ENCODE measurements around the gene WDR37.

WDR37 gene

DNA sequence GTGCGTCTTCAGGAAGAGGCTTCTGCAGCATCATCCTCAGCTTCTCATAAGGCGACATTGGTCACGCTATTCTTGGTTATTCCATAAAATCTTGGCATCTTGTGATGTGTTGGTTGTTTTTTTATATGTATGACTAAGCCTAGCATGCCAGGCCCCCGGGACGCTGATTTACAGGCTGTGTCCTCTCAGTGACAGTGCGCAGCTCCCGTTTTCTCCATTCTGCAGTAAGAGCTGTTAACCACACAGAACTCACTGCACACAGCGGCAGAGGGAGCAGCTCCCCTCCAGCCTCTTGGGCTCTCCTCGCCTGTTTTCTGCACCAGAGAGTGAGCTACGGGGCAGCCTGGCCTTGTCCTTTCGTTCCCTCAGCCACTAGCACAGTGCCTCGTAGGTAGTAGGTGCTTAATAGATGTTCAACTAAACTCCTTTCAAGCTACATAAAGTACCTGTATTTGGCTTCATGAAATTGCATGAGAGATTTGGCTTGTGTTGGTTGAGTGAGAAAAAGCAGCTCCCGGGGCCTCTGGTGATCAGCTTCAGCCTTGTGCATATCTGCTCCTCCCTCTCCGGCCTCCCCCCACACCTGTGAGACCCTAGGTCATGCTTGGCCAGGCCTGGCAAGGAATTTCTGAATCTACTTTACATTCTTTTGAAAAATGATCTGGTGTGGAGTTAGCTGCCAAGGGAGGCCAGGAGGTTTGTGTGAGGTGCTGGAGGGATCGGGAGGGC, 116.2 kb downstream of the WDR37 start:
- no peak for DNase-seq

DNA sequence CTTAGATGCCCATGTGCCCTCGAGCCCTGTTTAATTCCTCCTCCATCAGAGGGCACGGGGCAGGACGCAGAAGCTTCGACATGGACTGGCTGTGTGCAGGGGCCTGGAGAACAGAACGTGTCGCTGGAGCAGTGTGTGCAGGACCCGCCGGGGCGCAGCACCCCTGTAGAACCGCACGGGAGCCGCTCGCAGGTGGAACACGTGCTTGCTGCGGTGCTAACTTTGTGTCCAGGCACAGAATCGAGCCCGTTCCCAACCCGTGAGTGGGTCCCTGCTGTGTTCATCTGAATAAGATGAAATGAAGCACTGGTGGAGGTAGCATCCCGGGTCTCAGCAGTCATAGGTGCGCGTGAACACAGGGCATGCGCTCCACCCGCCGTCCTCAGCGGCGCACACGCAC, 116.9 kb downstream of the WDR37 start:
- DNase-seq: no peak

DNA sequence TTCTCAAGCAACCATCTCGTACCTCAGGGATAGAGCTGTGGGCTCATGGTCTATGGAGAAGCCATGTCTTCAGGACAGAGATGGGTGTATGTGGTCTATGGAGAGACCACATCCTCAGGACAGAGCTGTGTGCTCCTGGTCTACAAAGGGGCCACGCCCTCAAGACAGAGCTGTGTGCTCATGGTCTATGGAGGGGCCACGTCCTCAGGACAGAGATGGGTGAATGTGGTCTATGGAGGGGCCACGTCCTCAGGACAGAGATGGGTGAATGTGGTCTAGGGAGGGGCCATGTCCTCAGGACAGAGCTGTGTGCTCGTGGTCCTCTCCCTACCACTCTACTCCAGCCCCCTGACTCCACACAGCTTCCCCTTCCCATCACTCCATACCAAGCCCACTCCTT, 117.8 kb downstream of the WDR37 start:
- no peak for DNase-seq

DNA sequence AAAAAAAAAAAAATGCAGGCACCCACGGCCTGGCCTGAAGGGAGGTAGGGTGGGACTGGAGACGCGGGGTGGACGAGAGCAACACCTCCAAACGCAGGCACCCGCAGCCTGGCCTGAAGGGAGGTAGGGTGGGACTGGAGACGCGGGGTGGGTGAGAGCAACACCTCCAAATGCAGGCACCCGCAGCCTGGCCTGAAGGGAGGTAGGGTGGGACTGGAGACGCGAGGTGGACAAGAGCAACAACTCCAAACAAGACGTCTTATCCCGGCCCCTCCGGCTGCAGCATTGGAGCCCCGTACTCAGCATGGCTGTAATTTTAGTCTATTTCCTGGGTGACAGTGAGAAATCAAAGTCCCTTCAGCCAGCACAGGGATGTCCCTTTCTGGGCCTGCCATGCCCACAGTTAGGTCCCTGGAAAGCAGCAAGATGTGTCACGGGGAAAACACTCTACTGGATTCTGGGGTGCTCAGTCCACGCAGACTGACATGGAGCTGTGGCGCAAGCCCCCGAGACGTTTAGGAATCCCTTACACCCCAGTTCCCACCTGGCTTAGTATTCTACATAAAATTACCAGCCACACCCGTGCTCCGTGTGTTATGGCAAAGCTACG, 119.9 kb downstream of the WDR37 start:
- no peak for DNase-seq

DNA sequence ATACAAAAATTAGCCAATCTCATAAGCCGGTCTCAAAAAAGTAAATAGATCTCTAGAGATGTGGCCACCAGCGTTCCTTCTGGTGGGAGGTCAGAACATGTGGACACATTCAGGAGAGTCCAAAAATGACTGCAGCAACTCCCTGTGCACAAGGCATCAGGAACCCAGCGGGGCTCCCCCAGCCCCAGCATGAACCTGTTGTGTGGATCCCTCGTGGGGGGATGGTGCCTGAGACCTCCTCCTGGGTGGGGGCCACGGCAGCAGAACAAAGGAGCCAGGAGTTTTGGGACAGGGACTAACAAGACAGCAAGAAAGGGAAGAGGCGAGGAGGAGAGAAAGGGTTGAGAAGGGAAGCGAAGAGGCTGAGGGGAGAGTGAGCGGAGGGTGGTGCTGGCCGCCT, 121.8 kb downstream of the WDR37 start:
- no peak for DNase-seq

DNA sequence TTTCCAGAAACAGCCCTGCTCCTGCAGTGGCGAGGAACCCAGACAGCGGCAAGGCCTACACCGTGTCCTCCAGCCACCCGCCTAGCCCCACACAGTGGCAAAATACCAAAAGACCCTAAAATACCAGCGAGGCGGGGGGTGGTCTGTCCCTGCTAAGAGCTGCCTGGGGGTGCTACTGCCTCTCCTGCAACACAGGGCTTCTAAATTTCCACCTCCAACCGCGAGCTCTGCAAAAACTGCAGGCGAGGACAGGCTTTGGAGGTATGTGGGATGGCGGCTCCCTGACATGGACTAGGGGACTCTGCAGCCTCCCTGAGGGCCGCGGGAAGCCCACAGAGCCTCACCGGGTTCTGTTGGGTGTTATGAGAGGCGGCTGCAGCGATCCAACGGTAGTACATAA, 122.3 kb downstream of the WDR37 start:
- DNase-seq: no peak

DNA sequence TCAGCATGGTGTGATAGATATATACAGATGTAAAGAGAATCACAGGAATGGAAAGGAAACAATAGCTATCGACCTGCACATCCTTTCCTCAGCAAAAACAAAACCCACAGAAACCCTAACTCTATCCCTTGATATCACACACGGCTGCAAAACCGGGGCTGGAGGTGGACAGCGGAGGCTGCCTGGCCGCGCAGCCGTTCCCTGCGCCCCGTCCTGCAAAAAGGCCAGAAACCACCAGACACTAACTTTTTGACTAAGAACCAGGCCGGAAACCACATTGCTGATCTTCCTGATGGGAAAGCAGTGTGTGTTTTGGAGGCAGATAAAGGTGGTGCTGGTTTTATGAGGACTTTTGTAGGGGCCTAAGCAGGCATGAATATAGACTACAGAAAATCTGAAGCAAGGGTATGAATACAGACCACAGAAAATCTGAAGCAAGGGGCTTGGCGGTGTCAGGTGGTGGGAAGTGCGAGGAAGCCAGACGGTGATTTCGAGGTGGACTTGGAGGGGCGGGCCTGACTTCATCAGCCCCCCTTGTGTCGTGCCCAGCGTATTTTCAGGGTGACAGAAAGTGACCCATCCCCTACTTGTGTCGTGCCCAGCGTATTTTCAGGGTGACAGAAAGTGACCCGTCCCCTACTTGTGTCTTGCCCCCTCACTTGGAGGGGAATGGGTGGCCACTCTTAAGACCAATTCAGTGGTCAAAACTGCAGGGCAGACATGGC, 123.3 kb downstream of the WDR37 start:
- no peak for DNase-seq

DNA sequence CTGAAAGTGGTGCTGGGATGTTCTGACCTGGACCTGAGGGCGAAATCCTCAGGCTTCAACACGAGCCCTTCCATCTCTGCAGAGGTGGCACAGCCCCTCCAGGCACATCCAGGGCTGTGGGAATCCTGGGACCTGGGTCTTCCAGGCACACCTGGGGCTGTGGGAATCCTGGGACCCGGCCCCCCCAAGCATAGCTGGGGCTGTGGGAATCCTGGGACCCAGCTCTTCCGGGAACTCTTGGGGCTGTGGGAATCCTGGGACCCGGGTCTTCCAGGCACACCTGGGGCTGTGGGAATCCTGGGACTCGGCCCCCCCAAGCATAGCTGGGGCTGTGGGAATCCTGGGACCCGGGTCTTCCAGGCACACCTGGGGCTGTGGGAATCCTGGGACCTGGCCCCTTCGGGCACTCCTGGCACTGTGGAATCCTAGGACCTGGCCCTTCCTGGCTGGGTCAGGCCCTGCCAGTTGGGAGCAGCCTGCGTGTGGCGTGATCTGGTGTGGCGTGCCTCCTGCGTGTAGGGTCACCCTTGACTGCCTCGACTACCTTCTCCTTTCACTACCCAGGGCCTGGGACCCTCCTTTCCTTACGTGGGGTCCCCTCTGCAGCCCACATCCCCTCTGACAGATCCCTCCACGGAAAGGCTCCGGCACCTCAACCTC, 124.0 kb downstream of the WDR37 start:
- DNase-seq: no peak

DNA sequence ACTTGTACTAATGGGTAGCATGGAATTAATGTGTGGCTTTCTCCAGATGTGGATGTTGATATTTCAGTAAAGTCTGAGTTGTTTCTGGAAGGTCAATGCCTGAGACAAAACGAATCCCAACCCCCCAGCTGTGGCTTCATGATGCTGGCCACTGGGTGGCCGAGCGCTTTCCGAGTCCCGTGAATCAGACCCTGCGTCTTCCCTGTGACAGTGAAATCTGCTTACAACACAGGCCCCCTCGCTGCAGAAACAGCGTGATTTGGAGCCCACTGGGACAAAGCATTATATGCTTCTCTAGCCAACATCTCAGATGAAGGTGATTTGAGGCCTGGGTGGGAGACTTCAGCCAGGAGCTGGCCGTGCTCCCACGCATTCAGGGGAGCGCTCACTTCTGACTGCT, 124.7 kb downstream of the WDR37 start:
- no peak for DNase-seq
